ENCODE measurements around the gene NEU2.

- TF ChIP-seq CTCF (conservative IDR thresholded peaks at IDR 0.05; ENCODE audit: low read depth, low read length) (no peak), EZH2 (IDR thresholded peaks at IDR 0.05; ENCODE audit: borderline replicate concordance, low read depth, low read length, poor library complexity, severe bottlenecking) (no peak)
Measured at GRCh38 chr2:233082931-233083755, 50.7 kb downstream of the NEU2 start.
